GM21529 (cell line): Measurements from ENCODE around the gene DOK3.
A peak's percentile ranks its signal among the peaks of the same experiment; 100 is the strongest.

ENCODE experiments used
- ATAC-seq: cut with Tn5 transposase; IDR thresholded peaks from one replicate; pipeline ENCODE4 v1.9.1; 2021; ENCODE audit not compliant: unreplicated experiment

DOK3 gene

DNA sequence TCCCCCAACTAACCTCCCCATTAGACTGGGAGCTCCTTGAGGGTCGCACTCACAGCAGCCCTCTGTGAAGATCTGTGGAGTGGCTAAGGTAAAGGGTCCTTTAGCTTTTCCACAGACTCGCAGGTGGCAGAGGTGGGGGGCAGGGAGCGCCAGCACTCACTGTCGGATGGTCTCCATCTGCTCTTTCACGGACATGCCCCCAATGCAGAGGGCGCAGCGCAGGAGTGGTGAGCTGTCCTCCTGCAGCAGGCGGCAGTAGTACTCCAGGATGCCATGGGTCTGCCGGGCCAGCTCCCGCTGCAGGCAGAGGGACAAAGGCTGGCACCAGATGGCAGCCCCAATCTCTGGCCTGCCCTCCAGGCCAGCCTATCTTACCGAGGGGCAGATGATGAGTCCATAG lies 4.9 kb upstream of the DOK3 start:
- no peak for ATAC-seq

GRCh38 chr5:177513500-177513899 lies 3.9 kb upstream of the DOK3 start:
- no peak for ATAC-seq

GRCh38 chr5:177512736-177513380 lies 3.2 kb upstream of the DOK3 start:
- ATAC-seq, result no peak

DNA sequence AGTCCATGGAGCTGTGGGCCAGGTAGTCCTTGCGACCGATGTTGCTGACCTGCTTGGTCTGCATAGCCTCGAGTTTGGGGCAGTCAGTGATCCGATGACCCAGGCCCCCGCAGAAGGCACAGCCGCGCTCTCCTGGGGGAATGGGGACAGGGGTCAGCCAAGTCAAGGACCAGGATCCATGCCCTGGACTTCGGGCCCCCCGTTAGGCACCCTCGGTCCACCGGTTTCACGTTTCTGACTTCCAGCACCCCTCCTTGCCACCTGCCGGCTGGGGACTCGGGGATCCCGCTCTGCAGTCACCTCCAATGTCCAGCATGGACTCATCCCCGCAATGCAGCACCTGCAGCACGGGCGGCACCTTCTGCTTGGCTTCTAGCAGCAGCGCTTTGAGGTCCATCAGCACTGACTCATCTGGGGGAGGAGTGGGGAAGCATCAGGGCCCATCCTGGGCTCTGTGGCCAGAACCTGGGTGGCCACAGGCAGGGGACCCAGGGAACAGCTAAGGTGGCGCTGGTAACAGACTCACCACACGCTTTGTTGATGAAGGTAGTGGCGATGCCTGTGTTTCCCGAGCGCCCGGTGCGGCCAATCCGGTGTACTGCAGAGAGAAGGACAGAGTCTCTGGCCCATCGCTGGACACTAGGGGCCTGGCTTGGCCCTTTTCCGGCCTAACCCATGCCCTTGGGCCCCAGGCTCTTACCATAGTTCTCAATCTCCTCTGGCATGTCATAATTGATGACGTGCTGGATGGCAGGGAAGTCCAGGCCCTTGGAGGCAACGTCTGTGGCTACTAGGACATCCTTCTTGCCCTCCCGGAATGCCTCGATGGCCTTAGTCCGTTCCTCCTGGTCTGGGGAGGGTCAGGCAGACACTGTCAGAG lies 2.4 kb upstream of the DOK3 start:
- ATAC-seq, result no peak

GRCh38 chr5:177511181-177511580 lies 1.6 kb upstream of the DOK3 start:
- no peak for ATAC-seq

- ATAC-seq, result peak; percentile 37
Observed at GRCh38 chr5:177510567-177511053, 984 bp upstream of the DOK3 start.

- ATAC-seq, result peak; percentile 45
Observed at GRCh38 chr5:177509991-177510566, 453 bp upstream of the DOK3 start.

DNA sequence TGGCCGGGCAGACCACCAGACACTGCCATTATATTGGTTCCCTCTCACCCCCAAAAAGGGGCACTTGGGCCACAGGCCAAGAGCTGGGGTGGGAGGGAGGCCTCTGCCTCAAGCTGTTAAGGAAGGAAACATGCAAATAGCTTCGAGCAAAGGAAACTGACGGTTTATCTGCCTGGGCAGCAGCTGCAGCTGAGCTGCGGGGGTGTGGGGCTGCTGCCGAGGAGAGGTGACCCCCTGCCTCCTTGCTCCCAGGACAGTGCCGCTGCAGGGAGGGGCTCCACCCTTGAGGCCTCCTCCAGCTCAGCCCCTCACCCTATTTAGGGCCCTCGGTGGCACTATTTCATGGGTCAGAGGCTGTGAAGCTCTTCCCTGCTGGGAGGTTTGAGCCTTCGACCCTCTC lies 789 bp downstream of the DOK3 start:
- peak; percentile 41 for ATAC-seq

DNA sequence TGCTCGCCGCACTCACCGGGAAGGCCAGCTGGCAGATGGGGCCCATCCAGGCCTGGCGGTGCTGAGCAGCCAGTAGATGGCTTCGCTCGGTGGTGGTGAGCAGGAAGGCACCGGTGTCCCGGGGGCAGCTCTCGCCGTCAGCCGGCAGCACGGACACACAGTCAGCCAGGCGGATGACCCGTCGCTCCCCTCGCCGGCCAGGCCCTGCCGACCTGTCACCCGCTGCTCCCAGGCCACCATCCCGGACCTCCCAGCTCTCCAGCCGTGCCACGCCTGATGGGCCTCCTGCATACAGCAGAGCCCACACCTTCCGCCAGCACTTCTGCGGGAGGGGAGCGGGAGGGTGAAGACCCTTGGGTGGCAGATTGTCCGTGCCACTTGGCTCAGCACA lies 1.4 kb downstream of the DOK3 start:
- ATAC-seq, result no peak

DNA sequence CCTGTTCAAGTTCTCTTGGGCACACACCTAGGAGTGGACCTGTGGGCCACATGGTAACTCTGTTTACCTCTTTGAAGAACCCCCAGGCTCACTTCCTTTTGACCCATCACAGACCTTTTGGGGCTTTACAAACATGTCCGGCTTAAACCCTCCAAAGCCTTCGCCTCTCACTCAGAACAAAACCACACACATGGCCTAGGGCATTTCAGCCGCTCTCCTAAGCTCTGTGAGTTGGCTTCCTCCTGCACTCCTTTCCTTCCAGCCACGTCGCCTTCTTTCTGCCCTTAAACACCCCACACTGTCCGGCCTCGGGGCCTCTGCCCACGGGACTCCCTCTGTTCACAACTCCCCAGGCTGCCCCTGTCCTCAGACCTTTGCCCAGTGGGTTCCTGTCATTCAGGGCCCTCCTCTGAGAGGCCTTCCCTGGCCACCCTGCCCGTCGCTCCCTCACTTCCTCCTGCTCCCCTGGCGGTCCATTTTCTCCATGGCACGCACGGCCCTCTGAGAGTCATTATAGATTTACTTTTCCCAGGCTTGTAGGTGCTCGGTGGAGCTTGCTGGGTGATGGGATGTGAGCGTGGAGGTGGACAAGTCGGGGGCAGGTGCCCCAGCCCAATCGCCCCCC lies 1.9 kb downstream of the DOK3 start:
- no peak for ATAC-seq

- no peak for ATAC-seq
Observed at GRCh38 chr5:177507165-177507564, 2.5 kb downstream of the DOK3 start.

GRCh38 chr5:177505075-177505474 lies 4.6 kb downstream of the DOK3 start:
- ATAC-seq, result no peak

DNA sequence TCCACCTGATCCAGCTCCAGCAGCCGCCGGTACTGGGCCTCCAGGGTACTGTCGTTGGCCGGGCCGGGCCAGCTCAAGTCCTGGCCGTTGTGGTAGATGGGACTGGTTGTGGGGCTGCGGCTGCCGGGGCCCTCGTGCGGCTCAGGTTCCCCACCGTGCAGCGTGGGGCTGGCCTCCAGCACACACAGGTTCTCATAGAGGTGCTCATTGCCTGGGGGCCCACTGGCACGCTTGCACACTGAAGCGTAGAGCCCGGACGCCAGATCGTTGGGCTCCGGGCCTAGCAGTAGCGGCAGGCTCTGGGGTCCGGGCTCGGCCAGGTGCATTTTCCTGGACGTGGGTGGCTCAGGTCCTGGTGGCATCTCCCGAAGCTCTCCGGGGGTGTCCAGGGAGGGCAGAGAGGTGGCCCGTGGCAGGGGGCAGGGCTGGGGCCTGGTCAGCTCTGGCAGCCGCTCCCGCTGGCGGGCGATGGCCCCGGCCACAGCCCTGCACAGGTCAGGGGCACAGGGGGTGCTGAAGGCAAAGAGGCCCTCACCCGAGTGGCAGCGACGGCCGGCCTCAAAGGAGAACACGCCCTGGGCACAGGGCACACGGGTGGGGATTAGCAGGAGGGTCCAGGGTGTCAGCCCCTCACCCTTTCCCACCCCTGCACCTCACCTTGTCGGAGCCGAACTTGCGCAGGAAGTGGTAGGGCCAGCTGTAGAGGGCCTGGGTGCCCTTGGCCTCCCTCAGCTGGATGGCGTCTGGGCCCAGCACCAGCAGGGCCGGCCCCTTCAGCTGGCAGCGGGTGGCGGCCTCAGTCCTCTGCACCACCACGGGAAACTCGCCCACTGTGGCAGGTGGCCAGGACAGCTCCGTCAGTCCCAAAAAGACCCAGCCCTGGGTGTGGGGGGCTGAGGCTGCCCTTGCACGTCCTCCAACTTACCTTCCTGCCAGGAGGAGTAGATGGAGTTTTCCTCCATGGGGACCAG lies 5.3 kb downstream of the DOK3 start:
- ATAC-seq, result no peak

DNA sequence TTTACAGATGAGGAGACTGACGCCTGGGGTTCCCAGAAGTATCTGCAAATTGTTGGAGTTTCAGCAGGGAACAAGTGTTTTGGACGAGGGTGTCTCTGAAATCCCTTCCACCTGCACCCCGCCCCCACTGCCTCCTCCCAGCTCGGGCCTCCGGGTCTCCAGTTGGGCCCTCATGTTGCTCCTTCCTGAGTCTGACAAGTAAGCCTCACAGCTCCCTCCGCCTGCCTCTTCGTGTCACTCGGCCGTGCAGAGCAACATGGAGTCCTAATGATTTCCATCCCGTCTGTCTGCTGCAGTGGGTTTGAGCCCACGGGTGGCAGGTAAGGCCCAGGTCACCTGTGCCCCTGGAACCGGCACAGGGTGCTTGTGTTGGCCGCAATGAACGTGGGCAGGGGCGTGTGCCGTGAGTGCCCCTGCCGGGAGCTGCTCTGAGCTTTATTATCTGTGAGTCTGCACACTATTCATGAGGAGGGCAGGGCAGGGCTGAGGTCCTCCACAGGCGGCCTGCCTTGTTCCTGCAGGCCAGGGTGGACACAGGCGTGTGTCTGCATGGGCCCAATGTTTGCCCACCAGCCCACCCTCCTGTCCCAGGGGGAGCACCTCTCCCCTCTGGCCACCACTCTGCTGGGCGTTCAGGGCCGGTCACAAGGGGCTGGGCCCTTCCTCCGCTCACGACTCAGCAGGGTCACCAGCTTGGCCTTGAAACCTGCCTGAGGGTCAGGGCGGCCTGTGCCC lies 6.1 kb downstream of the DOK3 start:
- no peak for ATAC-seq

GRCh38 chr5:177502886-177503285 lies 6.7 kb downstream of the DOK3 start:
- ATAC-seq, result no peak

DNA sequence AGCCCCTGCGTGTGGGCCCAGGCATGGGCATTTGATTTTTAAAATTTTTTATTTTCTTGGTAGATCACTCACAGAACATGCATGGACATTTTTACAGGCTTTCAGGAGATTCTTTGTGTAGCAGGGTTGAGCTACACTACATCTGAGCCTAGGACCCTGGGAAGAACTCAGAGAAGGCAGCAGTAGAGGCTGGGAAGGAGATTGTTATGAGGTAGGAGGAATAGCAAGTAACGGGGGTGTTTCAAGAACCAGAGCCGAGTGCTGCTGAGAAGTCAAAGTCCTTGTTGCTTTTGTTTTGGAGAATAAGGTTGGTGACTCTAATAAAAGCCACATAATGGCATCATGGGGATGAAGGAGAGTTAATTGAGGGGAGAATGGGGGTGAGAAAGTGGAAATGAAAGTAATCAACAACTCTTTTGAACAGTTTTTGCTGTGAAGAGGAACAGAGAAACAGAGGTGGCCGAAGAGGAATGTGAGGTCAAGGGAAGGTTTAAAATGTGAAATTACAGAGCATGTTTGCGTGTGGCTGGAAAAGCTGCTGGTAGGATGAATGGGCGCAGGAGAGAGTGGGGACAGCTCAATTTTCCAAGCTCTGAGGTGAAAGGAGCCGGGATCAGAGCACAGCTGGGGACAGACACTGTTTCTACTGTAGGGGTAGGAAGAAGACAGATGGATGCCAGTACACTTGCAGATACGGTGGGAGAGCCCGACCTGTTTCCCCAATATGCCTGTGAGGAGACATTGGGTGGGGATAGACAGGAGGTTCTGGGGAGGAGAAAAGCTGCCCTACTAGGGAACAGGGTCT lies 7.5 kb downstream of the DOK3 start:
- ATAC-seq, result no peak

GRCh38 chr5:177500685-177501522 lies 8.7 kb downstream of the DOK3 start:
- peak; percentile 28 for ATAC-seq

DNA sequence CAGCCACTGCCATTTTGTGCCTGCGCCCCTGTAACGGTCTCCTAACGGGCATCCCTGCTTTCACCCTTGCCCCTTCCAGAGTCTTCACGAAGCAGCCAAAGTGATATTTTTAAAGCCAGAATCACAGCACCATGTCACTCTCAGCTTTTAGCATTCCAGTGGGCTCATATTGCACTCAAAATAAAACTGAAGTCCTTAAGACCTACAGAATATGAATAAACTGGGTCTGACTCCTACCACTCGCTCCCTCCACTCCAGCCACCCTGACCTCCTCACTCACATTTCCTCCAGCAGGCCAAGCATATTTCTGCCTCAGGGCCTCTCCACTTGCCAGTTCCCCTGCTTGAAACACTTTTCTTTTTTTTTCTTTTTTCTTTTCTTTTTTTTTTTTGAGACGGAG lies 9.8 kb downstream of the DOK3 start:
- no peak for ATAC-seq
